ENCODE measurements around the gene CD300LF.

CD300LF gene

DNA sequence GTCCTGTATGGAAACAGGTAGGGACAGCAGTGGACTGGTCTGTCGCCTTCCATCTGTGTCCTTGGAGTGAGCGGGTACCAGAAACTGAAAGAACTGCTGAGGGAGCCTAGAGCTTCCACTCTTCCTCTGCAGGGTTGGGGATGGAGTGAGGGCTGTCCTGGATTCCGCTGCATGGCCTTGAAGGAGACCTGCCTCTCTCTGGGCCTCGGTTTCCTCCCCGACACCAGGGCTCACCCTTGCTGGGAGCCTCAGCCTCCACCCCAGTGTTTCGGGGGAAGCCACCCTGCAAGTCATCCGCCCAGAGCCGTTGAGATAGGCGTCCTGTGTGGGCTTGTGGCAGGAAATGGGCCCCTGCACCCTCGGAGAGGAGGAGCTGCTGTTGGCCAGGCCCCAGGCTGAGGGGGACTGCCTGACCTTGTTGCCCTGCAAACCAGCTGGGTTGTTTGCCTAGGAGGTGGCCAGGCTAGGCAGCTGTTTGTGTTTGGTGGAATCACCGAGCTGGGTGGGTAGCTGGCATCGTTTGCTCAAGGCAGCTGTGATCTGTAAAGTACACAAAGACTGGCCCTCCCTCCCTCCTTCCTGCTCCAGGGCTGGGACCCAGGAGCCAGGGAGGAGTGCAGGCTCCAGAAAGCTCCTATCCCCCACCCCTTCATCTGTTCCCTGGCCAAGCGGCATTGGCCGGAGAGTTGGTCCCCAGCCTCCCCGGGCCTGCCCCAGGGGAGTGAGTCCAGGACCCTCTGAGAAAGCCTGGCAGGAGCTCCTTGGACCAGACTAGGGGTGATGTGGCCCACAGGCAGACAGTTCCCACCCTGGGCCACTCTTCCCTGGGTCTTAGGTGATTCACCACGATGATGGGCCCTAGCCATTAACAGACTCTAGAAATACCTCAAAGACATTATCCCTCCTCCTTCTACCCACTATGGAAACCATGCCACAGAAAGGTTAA is 25.6 kb upstream of the CD300LF start:
- H3K4me3 ChIP-seq (replicated peaks in 1 of 2; ENCODE audit: low read depth in 2 of 2, low read length in 2 of 2) = no peak overlapping the region
- peak in 1 of 2 donors; percentile 53 for DNase-seq (ENCODE audit: low read depth in 2 of 2)
- TF ChIP-seq CTCF (IDR thresholded peaks at IDR 0.05; ENCODE audit: low read depth, low read length) = no peak

DNA sequence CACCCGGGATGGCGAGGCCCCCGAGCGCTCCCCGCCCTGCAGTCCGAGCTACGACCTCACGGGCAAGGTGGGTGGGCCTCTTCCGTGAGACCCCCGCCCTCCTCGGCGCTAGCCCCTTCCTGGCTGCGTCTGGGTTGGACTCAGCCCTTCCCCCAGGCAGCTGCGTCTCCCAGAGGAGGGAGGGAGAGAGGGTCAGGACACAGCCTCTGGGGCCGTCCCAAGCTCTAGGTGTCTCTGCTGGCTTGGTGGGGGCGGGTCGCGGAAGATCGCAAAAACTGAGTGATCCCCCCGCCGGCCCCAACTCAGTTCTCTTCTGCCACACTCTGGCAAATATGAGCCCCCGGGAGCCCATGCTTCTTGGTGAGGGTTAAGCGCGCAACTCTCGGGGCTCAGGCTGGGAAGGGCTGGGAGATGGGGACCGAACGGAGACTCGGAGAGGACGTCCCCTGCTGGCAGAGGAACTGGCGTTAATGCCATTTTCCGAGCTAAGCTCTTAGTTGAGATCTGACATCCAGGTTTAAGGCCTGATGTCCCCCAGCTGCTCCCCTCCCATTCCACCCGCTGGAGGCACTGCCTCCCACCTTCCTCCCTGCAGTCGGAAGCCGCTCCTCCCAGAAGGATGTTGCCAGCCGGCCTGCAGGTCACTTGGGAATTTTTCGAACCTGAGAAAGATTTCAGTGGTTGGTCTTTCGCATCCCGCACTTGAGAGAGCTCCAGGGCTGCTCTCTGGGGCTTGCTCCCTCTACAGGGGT is 24.8 kb upstream of the CD300LF start:
- peak in 1 of 2 donors; percentile 48 for DNase-seq (ENCODE audit: low read depth in 2 of 2)
- TF ChIP-seq CTCF (IDR thresholded peaks at IDR 0.05; ENCODE audit: low read depth, low read length) = no peak
- H3K4me3 ChIP-seq (replicated peaks in 1 of 2; ENCODE audit: low read depth in 2 of 2, low read length in 2 of 2) = peak overlapping the region in 1 of 2 donors; percentile 15

DNA sequence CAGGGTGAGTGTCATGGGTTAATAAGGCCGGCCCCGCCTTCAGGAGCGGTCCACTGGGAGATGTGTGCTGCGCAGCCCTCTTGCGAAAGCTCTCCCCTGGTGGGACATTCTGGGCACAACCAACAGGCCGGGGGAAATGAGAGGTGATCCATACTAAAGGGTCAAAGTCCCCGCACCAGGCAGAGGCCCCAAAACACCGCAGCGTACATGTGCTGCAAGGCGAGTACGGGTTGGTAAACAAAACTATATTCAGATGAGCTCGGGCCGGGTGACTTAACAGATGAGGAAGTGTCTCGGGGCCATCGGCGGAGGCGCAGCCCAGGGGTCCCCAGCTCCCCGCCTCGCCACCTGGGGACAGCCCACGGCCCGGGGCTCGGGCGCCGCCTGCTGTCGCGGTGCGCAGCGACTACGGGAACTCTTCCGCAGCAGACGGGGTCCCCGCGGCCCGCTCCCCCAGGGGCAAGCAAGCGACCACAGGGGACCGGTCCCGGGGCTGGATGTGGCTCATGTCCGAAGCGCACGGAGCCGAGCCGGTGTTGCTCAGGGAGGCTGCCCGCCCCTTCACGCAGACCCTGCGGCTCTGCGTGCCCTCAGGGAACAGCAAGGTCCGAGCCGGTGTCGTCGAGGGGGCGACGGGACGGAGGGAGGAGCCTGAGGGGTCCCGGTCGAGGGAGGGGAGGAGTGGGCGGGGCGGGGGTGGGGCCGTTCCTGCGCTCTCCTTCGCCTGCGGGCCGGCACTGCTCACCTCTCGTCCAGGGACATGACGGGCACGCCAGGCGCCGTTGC is 24.0 kb upstream of the CD300LF start, which contains the start of gene RAB37:
TSS of gene RAB37 (plus strand) at position 744 of the 786 bp plus-strand sequence. CDS start at position 761, 17 bp downstream.
- TF ChIP-seq CTCF (IDR thresholded peaks at IDR 0.05; ENCODE audit: low read depth, low read length) = peak; percentile 7
- DNase-seq (ENCODE audit: low read depth in 2 of 2) = peak; percentile 47 to 55
- peak within 1 kb of the TSS in 1 of 2 donors; percentile 15 for H3K4me3 ChIP-seq (replicated peaks in 1 of 2; ENCODE audit: low read depth in 2 of 2, low read length in 2 of 2)

- no peak for TF ChIP-seq CTCF (IDR thresholded peaks at IDR 0.05; ENCODE audit: low read depth, low read length)
- no peak overlapping the region for H3K4me3 ChIP-seq (replicated peaks in 1 of 2; ENCODE audit: low read depth in 2 of 2, low read length in 2 of 2)
- no peak for DNase-seq (ENCODE audit: low read depth in 2 of 2)
Measured at GRCh38 chr17:74734256-74734655, 21.5 kb upstream of the CD300LF start.

DNA sequence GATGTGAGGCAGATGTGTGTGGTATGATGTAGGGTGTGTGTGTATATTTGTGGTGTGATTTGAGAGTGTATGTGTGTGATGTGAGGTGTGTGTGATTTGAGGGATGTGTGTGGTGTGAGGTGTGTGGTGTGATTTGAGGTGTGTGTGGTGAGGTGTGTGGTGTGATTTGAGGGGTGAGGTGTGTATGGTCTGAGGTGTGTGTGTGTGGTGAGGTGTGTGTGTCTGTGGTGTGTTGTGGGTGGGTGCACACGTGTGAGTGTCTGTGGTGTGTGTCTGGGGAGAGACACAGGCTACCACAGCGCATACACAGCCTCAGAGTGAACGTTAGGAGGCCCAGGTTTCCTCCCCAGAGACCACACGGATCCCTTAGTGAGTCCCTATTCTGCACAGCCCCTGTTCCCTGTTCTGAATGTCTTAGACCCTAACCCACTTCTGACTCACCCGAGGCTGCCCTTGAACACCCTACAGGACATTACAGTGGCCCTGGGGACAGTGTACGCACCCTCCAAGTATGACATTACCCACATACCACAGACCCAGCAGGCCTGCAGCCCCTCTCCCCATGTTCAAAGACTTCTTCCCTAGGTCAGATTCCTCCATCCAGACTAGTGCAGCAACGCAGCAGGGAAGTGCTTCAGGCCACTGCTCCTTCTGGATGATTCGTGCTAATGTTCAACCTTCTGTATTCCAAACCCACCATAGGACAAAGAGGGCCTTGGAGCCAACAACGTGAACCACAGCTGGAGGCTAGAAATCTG is 20.8 kb upstream of the CD300LF start:
- no peak for TF ChIP-seq CTCF (IDR thresholded peaks at IDR 0.05; ENCODE audit: low read depth, low read length)
- DNase-seq (ENCODE audit: low read depth in 2 of 2) = no peak

More for the DNA sequence above, 20.8 kb upstream of the CD300LF start:
- no peak overlapping the region for H3K4me3 ChIP-seq (replicated peaks in 1 of 2; ENCODE audit: low read depth in 2 of 2, low read length in 2 of 2)

All from cardiac fibroblast (primary cell).